Measurements from ENCODE around the gene NSD2. TPM values are rescaled to one million over a fixed set of nuclear protein-coding genes. Genes with fewer than 3 reads are reported as not detected.

Gene NSD2
- total RNA-seq, 6 experiments from 2014 or later = 65.2 to 121 (median 109) TPM

DNA sequence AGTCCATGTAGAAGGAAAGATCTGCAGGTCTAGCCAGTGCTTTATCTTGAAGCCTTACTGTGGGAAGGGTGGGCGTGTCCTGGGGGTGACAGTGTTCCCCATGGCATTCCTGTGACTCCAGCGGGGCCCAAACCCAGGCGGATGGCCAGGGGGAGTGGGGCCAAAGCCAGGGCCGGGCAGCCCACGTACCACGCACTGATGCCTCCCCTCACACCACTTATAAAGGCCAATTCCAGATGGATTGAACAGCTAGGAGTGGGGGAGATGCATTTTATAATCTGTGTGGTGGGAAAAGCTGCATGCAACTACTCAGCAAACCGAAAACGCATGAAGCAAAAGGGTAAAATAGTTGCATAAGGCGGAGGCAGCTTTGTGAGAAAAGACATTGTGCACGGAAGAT is 101.2 kb downstream of the NSD2 start:
- peaks cover 23% of the 10 kb centered on the region for H3K36me3 Mint-ChIP-seq (ENCODE audit: low read depth)
- peaks cover 7% of the 10 kb centered on the region for H3K27me3 Mint-ChIP-seq (ENCODE audit: insufficient read depth)
- no peak overlapping the region for H3K27ac Mint-ChIP-seq
- no peaks in the 10 kb centered on the region for H3K4me1 Mint-ChIP-seq (ENCODE audit: low read depth)
- TF ChIP-seq, protein P1, sequence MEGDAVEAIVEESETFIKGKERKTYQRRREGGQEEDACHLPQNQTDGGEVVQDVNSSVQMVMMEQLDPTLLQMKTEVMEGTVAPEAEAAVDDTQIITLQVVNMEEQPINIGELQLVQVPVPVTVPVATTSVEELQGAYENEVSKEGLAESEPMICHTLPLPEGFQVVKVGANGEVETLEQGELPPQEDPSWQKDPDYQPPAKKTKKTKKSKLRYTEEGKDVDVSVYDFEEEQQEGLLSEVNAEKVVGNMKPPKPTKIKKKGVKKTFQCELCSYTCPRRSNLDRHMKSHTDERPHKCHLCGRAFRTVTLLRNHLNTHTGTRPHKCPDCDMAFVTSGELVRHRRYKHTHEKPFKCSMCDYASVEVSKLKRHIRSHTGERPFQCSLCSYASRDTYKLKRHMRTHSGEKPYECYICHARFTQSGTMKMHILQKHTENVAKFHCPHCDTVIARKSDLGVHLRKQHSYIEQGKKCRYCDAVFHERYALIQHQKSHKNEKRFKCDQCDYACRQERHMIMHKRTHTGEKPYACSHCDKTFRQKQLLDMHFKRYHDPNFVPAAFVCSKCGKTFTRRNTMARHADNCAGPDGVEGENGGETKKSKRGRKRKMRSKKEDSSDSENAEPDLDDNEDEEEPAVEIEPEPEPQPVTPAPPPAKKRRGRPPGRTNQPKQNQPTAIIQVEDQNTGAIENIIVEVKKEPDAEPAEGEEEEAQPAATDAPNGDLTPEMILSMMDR (IDR thresholded peaks at IDR 0.05) = no peak
- no peak for DNase-seq
- no peak overlapping the region for H3K4me3 Mint-ChIP-seq
- H3K9me3 Mint-ChIP-seq = no peaks in the 10 kb centered on the region; the same call in 1 of the 2 replicates

DNA sequence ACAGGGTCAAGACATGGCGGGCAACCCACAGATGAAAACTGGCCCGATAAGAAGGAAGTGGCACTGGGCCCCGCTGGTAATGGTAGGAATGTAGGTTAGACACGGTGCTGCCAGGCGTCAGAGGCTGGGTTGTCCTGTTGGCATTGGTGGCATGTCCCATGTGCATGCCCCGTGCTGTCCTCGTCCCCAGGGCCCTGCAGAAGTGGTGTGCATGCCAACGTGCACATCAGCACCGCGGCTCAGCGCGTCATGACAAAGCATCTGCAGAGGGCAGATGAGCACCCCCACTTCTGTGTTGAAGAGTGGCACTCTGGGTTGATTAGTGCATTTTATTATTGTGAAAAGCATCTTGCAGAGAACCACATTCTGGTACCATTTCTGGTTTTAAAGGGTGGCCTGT is 102.0 kb downstream of the NSD2 start:
- TF ChIP-seq, protein P1 (IDR thresholded peaks at IDR 0.05) = no peak
- Mint-ChIP-seq H3K4me3 (no peak overlapping the region), H3K9me3 (no peaks in the 10 kb centered on the region; the same call in 1 of the 2 replicates), H3K36me3 (ENCODE audit: low read depth) (peaks cover 28% of the 10 kb centered on the region), H3K27me3 (ENCODE audit: insufficient read depth) (peaks cover 7% of the 10 kb centered on the region), H3K4me1 (ENCODE audit: low read depth) (no peaks in the 10 kb centered on the region), H3K27ac (no peak overlapping the region)
- no peak for DNase-seq

DNA sequence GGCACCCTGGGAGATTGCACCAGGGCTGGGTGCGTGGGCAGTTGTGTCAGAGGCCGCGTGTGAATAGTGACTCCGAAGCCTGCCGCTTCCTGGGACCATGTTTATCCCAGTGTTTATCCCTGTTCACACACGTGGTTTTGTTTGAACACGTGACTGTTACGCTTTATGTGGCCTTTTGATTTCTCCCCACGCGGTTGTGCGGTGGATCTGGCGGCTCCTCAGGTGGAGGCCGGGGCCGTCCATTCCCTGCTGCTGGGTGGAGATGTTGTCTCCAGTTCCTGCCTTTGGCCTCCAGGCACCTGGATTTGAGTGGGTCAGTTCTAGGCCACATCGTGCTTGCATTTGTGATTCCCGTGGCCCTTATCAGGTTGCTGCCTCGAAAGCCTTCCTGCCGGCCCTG is 102.5 kb downstream of the NSD2 start:
- Mint-ChIP-seq H3K36me3 (ENCODE audit: low read depth) (peaks cover 28% of the 10 kb centered on the region), H3K4me1 (ENCODE audit: low read depth) (no peaks in the 10 kb centered on the region), H3K27me3 (ENCODE audit: insufficient read depth) (peaks cover 5% of the 10 kb centered on the region), H3K4me3 (no peak overlapping the region), H3K27ac (no peak overlapping the region), H3K9me3 (no peaks in the 10 kb centered on the region; the same call in 1 of the 2 replicates)
- no peak for DNase-seq
- TF ChIP-seq, protein P1 (IDR thresholded peaks at IDR 0.05) = no peak

DNA sequence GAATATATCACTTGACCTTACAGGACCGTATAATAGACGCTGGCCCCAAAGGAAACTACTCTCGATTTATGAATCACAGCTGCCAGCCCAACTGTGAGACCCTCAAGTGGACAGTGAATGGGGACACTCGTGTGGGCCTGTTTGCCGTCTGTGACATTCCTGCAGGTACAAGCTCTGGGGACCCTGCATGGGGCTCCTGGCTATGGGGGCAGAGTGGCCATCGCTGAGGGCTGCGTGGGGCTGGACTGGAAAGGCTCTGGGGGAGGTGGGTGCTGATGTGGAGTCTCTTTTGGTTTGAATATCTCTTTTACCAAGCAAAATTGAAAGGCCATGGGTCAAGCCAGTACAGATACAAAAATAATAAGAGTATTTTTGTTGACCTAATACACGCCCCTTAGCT is 103.6 kb downstream of the NSD2 start:
- Mint-ChIP-seq H3K27ac (no peak overlapping the region), H3K9me3 (no peaks in the 10 kb centered on the region; the same call in 1 of the 2 replicates), H3K27me3 (ENCODE audit: insufficient read depth) (peaks cover 5% of the 10 kb centered on the region), H3K4me3 (no peak overlapping the region), H3K4me1 (ENCODE audit: low read depth) (no peaks in the 10 kb centered on the region), H3K36me3 (ENCODE audit: low read depth) (peaks cover 35% of the 10 kb centered on the region)
- TF ChIP-seq, protein P1 (IDR thresholded peaks at IDR 0.05) = no peak
- no peak for DNase-seq

DNA sequence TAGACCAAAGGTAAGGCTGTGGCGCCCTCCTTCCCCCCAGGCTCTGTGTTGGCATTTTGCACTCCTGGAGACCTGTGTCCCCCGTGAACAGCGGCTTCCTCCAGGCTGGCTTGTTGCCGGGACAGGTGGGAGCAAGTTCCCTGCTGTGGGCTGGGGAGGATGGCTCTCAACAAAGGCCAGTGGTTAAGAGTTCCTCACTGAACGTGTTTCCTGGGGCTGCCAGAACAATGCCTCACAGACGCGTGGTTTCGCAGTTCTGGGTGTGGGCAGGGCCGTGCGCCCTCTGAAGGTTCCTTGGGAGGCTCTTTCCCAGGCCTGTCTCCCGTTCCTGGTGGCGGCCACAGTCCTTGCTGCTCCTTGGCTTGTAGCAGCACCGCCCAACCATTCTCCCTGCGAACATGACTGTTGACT is 104.2 kb downstream of the NSD2 start:
- Mint-ChIP-seq H3K27me3 (ENCODE audit: insufficient read depth) (peaks cover 2% of the 10 kb centered on the region), H3K36me3 (ENCODE audit: low read depth) (peaks cover 40% of the 10 kb centered on the region), H3K9me3 (no peaks in the 10 kb centered on the region; the same call in 1 of the 2 replicates), H3K4me3 (no peak overlapping the region), H3K27ac (no peak overlapping the region), H3K4me1 (ENCODE audit: low read depth) (no peaks in the 10 kb centered on the region)
- TF ChIP-seq, protein P1 (IDR thresholded peaks at IDR 0.05) = no peak
- DNase-seq = no peak

DNA sequence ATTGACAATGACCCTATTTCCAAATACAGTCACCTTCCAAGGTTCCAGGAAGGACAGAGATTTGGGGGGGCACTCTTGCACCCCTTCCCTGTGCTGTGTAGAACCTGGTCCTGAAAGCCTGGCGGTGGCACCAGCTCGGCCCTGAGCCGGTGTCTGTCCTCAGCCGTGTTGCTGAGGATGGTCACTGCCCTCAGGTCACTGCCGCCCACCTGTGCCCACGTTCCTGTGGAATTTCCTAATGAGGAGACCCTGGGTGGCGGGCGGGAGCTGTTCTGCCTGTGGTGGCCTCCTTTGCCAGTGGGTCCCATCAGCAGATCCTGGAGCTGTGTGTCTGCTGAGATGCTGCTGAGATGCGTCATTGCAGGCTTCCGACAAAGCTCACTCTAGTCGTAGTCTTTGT is 104.7 kb downstream of the NSD2 start:
- TF ChIP-seq, protein P1 (IDR thresholded peaks at IDR 0.05) = no peak
- Mint-ChIP-seq H3K27me3 (ENCODE audit: insufficient read depth) (peaks cover 1% of the 10 kb centered on the region; the same call in 1 of the 2 replicates), H3K4me3 (no peak overlapping the region), H3K27ac (no peak overlapping the region), H3K9me3 (no peaks in the 10 kb centered on the region; the same call in 1 of the 2 replicates), H3K4me1 (ENCODE audit: low read depth) (no peaks in the 10 kb centered on the region), H3K36me3 (ENCODE audit: low read depth) (peaks cover 40% of the 10 kb centered on the region)
- no peak for DNase-seq

Data from HFFc6 (cell line).